KMS-11 (cell line): ENCODE data around the gene MEST.
"Not testable (repeated sequence)": the region's sequence is repeated elsewhere in the genome, so short reads cannot be mapped to it uniquely, and the experiment has no call there.

Experiments
- H2AFZ ChIP-seq: fragments of 200-600 bp; sonication (generic); 2 replicates; pipeline ENCODE4 v1.6.1; 2016; ENCODE audit warnings: antibody characterized with exemption, mixed run types, low read depth
- H3K27ac ChIP-seq: fragments of 200-600 bp; sonication (generic); 2 replicates; pipeline ENCODE4 v1.6.1; 2016; ENCODE audit warnings: mild to moderate bottlenecking, mixed run types
- H3K27me3 ChIP-seq: fragments of 200-600 bp; sonication (generic); 2 replicates; pipeline ENCODE4 v1.6.1; 2017; ENCODE audit warnings: mild to moderate bottlenecking, low read depth, mixed run types, moderate library complexity; ENCODE audit not compliant: insufficient read depth
- H3K36me3 ChIP-seq: fragments of 200-600 bp; sonication (generic); 2 replicates; pipeline ENCODE4 v1.6.1; 2017; ENCODE audit warnings: mild to moderate bottlenecking, mixed run types; ENCODE audit not compliant: insufficient read depth
- H3K4me1 ChIP-seq: fragments of 200-600 bp; sonication (generic); 2 replicates; pipeline ENCODE4 v1.6.1; 2016; ENCODE audit warnings: mild to moderate bottlenecking, low read depth, mixed run types; ENCODE audit not compliant: poor library complexity, severe bottlenecking
- H3K4me2 ChIP-seq: fragments of 200-600 bp; sonication (generic); 2 replicates; pipeline ENCODE4 v1.7.0; 2016; ENCODE audit warnings: mild to moderate bottlenecking, mixed run types
- H3K4me3 ChIP-seq: fragments of 200-600 bp; sonication (generic); IDR thresholded peaks from 2 replicates; pipeline ENCODE4 v1.6.1; 2017; ENCODE audit warnings: low read depth, low read length, mixed read lengths; ENCODE audit not compliant: insufficient read depth
- H3K79me2 ChIP-seq: fragments of 200-600 bp; sonication (generic); 2 replicates; pipeline ENCODE4 v1.6.1; 2016; ENCODE audit warnings: low read depth, mixed run types; ENCODE audit not compliant: insufficient read depth
- H3K9ac ChIP-seq: fragments of 200-600 bp; sonication (generic); 2 replicates; pipeline ENCODE4 v1.6.1; 2016; ENCODE audit warnings: mild to moderate bottlenecking, mixed run types
- H4K20me1 ChIP-seq: fragments of 200-600 bp; sonication (generic); 2 replicates; pipeline ENCODE4 v1.6.1; 2016; ENCODE audit warnings: mild to moderate bottlenecking, mixed run types; ENCODE audit not compliant: insufficient read depth
- CTCF ChIP-seq: fragments of 200-600 bp; sonication (generic); conservative IDR thresholded peaks from 2 replicates; pipeline ENCODE4 v1.6.1; 2017; ENCODE audit warnings: low read depth, mild to moderate bottlenecking, antibody characterized with exemption, low read length, moderate library complexity, mixed read lengths

MEST gene

DNA sequence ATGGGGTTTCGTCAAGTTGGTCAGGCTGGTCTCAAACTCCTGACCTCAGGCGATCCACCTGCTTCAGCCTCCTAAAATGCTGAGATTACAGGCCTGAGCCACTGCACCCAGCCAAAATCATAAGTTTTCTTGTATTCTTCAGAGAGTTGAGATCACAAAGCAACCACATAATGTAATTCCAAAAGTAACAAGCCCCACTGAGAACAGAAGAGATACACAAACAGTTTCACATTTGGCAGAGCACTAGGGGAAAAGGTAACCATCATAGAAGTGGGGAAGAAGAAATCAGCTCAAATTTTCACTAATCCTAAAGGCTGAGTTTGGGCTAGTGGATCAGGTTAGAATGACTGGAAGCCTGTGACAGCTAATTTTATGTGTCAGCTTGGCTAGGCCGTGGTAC lies 45.6 kb upstream of the MEST start:
- H3K79me2 ChIP-seq = no peaks in the 10 kb centered on the region
- H3K27me3 ChIP-seq = no peaks in the 10 kb centered on the region
- TF ChIP-seq CTCF = no peak
- H3K27ac ChIP-seq = no peak overlapping the region
- no peaks in the 10 kb centered on the region for H4K20me1 ChIP-seq
- no peak overlapping the region for H3K4me3 ChIP-seq
- no peaks in the 10 kb centered on the region for H3K36me3 ChIP-seq
- H2AFZ ChIP-seq = no peak overlapping the region
- no peak overlapping the region for H3K9ac ChIP-seq
- peaks cover 11% of the 10 kb centered on the region for H3K4me1 ChIP-seq
- no peak overlapping the region for H3K4me2 ChIP-seq

DNA sequence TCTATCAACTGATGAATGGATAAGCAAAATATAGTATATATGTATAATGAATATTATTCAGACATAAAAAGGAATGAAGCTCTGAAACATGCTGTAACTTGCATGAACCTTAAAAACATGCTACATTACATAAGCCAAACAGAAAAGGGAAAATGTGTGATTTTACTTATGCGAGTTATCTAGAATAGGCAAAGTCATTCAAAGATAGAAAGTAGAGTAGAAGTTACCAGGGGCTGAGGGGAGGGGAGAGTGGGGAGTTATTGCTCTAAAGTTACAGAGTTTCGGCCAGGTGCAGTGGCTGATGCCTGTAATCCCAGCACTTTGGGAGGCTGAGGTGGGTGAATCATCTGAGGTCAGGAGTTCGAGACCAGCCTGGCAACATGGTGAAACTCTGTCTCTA lies 40.5 kb upstream of the MEST start:
- H3K4me2 ChIP-seq, H3K79me2 ChIP-seq, H3K27ac ChIP-seq, H4K20me1 ChIP-seq, H3K36me3 ChIP-seq, H3K27me3 ChIP-seq, H3K9ac ChIP-seq, H3K4me3 ChIP-seq, H3K4me1 ChIP-seq, H2AFZ ChIP-seq: not testable (repeated sequence)

DNA sequence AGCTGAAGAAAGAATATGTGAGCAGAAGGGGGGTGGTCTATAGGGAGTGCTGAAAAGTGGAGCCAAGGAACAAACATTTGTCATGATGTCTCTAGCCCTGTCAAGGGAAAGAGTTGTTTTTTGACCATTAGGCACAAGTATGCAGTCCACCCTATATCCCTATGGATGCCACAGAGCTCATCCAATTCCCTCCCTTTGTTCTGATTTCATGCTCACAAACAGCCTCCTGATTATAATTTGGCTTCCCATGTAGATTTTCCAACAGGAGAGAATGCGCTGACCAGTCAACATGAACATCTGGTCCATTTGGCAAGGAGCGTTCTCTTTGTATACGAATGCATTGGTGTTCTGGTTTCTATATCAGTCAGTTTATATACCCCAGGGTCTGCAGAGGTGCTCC lies 38.9 kb upstream of the MEST start:
- no peaks in the 10 kb centered on the region for H4K20me1 ChIP-seq
- no peak for TF ChIP-seq CTCF
- H3K36me3 ChIP-seq = no peaks in the 10 kb centered on the region
- H3K4me3 ChIP-seq = no peak overlapping the region
- H3K27ac ChIP-seq = no peak overlapping the region
- H3K4me2 ChIP-seq = no peak overlapping the region
- H3K4me1 ChIP-seq = peaks cover 7% of the 10 kb centered on the region
- H2AFZ ChIP-seq = no peak overlapping the region
- no peaks in the 10 kb centered on the region for H3K27me3 ChIP-seq
- H3K79me2 ChIP-seq = no peaks in the 10 kb centered on the region
- H3K9ac ChIP-seq = no peak overlapping the region

GRCh38 chr7:130454959-130455358 lies 36.9 kb upstream of the MEST start:
- H3K9ac ChIP-seq = no peak overlapping the region

GRCh38 chr7:130458257-130458656 lies 33.6 kb upstream of the MEST start:
- Histone ChIP-seq H3K36me3 (no peaks in the 10 kb centered on the region), H3K27ac (no peak overlapping the region), H2AFZ (no peak overlapping the region), H3K9ac (no peak overlapping the region), H3K27me3 (no peaks in the 10 kb centered on the region), H4K20me1 (no peaks in the 10 kb centered on the region), H3K79me2 (no peaks in the 10 kb centered on the region), H3K4me1 (peaks cover 16% of the 10 kb centered on the region), H3K4me3 (no peak overlapping the region), H3K4me2 (peak overlapping the region; percentile 15)
- no peak for TF ChIP-seq CTCF

More at GRCh38 chr7:130454959-130455358, 36.9 kb upstream of the MEST start:
- Histone ChIP-seq H3K4me3 (no peak overlapping the region), H2AFZ (no peak overlapping the region), H4K20me1 (no peaks in the 10 kb centered on the region), H3K27me3 (no peaks in the 10 kb centered on the region), H3K27ac (no peak overlapping the region), H3K4me1 (peaks cover 16% of the 10 kb centered on the region), H3K36me3 (no peaks in the 10 kb centered on the region), H3K79me2 (no peaks in the 10 kb centered on the region), H3K4me2 (no peak overlapping the region)
- TF ChIP-seq CTCF = no peak
